B cell (primary cell): ENCODE data around the gene AP2S1. TPM values are rescaled to one million over a fixed set of nuclear protein-coding genes. Genes with fewer than 3 reads are reported as not detected.
A peak's percentile ranks its signal among the peaks of the same experiment; 100 is the strongest.

Experiments used
- ATAC-seq: fragments of 200-7000 bp; cut with Tn5 transposase; one replicate; pipeline ENCODE4 v1.10.0; 2021; ENCODE audit warnings: low read depth, mild to moderate bottlenecking, moderate number of reproducible peaks, moderate library complexity
- CTCF ChIA-PET: fragments of 350-600 bp; sonication (Branson Sonifier 250); formaldehyde crosslinking; loops from one replicate; lab custom pipeline; 2021; ENCODE audit warnings: antibody characterized with exemption, inconsistent platforms; lab: Charles Lee
- POLR2A ChIA-PET: fragments of 350-600 bp; sonication (Branson Sonifier 250); formaldehyde crosslinking; loops from one replicate; lab custom pipeline; 2021; ENCODE audit warnings: antibody characterized with exemption; lab: Charles Lee
- DNase-seq: peaks from one replicate; pipeline ENCODE4 v3.0.0; 2013
- H2AFZ ChIP-seq: 2 replicates; pipeline ENCODE4 v1.6.1; 2012; ENCODE audit warnings: mild to moderate bottlenecking, low read depth, low read length; ENCODE audit not compliant: insufficient read depth, poor library complexity, severe bottlenecking
- H3K27ac ChIP-seq, 2 donors: 1 replicate in 1 of 2; 2 replicates in 1 of 2; pipeline ENCODE4 v1.5.1; 2012 to 2013; ENCODE audit warnings: low read length in 2 of 2, mild to moderate bottlenecking in 2 of 2, moderate library complexity in 1 of 2
- H3K27me3 ChIP-seq, 4 experiments: fragments of 200-600 bp in 1 of 4; sonication (generic) in 1 of 4; replicated peaks in 1 of 4; 1 replicate in 2 of 4; 2 replicates in 2 of 4; pipeline versions ENCODE4 v1.6.1 to v1.7.0; 2013 to 2016; ENCODE audit warnings: low read length in 3 of 4, mild to moderate bottlenecking in 2 of 4, mixed read lengths in 1 of 4, moderate library complexity in 1 of 4; ENCODE audit not compliant: insufficient read depth in 4 of 4, control insufficient read depth in 3 of 4; ENCODE audit errors: control extremely low read depth in 1 of 4
- H3K36me3 ChIP-seq, 2 experiments: replicated peaks in 1 of 2; 1 replicate in 1 of 2; 2 replicates in 1 of 2; pipeline versions ENCODE4 v1.6.1 to v1.7.1; 2013; ENCODE audit warnings: low read length in 1 of 2; ENCODE audit not compliant: insufficient read depth in 2 of 2, control insufficient read depth in 1 of 2; ENCODE audit errors: control extremely low read depth in 1 of 2, extremely low read depth in 1 of 2
- H3K4me1 ChIP-seq, 2 donors: fragments of 200-600 bp in 1 of 2; sonication (generic) in 1 of 2; 1 replicate in 1 of 2; 2 replicates in 1 of 2; pipeline versions ENCODE4 v1.5.1 to v1.6.1; 2013 to 2017; ENCODE audit warnings: low read length in 2 of 2; ENCODE audit not compliant: control insufficient read depth in 2 of 2, insufficient read depth in 2 of 2
- H3K4me2 ChIP-seq: replicated peaks from 2 replicates; pipeline ENCODE3; 2012; ENCODE audit warnings: mild to moderate bottlenecking, low read depth, low read length; ENCODE audit not compliant: poor library complexity, severe bottlenecking
- H3K4me3 ChIP-seq, 5 experiments: fragments of 200-600 bp in 1 of 5; sonication (generic) in 1 of 5; 1 replicate in 3 of 5; 2 replicates in 2 of 5; pipeline versions ENCODE4 v1.5.1 to v1.7.0; 2011 to 2016; ENCODE audit warnings: low read length in 4 of 5, mild to moderate bottlenecking in 4 of 5, low read depth in 2 of 5, control low read depth in 1 of 5, moderate library complexity in 1 of 5; ENCODE audit not compliant: insufficient read depth in 1 of 5; ENCODE audit errors: control extremely low read depth in 1 of 5, extremely low read depth in 1 of 5
- H3K79me2 ChIP-seq: fragments of 200-600 bp; sonication (generic); one replicate; pipeline ENCODE4 v1.6.0; 2016; ENCODE audit warnings: low read length; ENCODE audit not compliant: control insufficient read depth, insufficient read depth
- H3K9ac ChIP-seq: fragments of 200-600 bp; sonication (generic); 2 replicates; pipeline ENCODE4 v1.6.1; 2017; ENCODE audit warnings: mild to moderate bottlenecking, low read length, moderate library complexity
- H3K9me3 ChIP-seq, 3 donors: one replicate each; pipeline versions ENCODE4 v1.6.1 to v1.7.1; 2013; ENCODE audit warnings: low read length in 2 of 3; ENCODE audit not compliant: control insufficient read depth in 2 of 3, insufficient read depth in 1 of 3; ENCODE audit errors: control extremely low read depth in 1 of 3
- H4K20me1 ChIP-seq: 2 replicates; pipeline ENCODE4 v1.6.0; 2012; ENCODE audit warnings: mild to moderate bottlenecking, low read length; ENCODE audit not compliant: insufficient read depth, control insufficient read depth, poor library complexity, severe bottlenecking
- H3K27ac Mint-ChIP-seq: one replicate; pipeline ENCODE4 v1.8.0; 2021; ENCODE audit warnings: mixed read lengths
- H3K27me3 Mint-ChIP-seq: one replicate; pipeline ENCODE4 v1.8.0; 2021; ENCODE audit warnings: mixed read lengths
- H3K4me1 Mint-ChIP-seq: one replicate; pipeline ENCODE4 v1.8.0; 2021; ENCODE audit warnings: mixed read lengths
- H3K4me3 Mint-ChIP-seq: one replicate; pipeline ENCODE4 v1.8.0; 2021; ENCODE audit warnings: mixed read lengths
- H3K9me3 Mint-ChIP-seq: one replicate; pipeline ENCODE4 v1.8.0; 2022; ENCODE audit warnings: mixed read lengths; ENCODE audit not compliant: insufficient read depth
- CTCF ChIP-seq: fragments of 200-600 bp; IDR thresholded peaks from one replicate; pipeline ENCODE4 v1.8.0; 2022; ENCODE audit warnings: antibody characterized with exemption, mild to moderate bottlenecking
- EZH2 ChIP-seq: IDR thresholded peaks from 2 replicates; pipeline ENCODE4 v1.6.1; 2012; ENCODE audit warnings: borderline replicate concordance, low read depth, mild to moderate bottlenecking, moderate library complexity, low read length; ENCODE audit not compliant: insufficient read depth, poor library complexity, severe bottlenecking
- WGBS: methylation state at CpG from one replicate; pipeline ENCODE4 v1.1.5; 2013; ENCODE audit warnings: missing lambda C conversion rate; ENCODE audit not compliant: insufficient coverage; 5-methylcytosine and 5-hydroxymethylcytosine counted together
- intact Hi-C: fragments of 100-400 bp; cut with micrococcal nuclease; formaldehyde crosslinking; loops from one replicate; pipeline ENCODE4 v1.10.0; 2022
- polyA plus RNA-seq: library from polyadenylated mRNA; depleted of rRNA; stranded (reverse); fragments of >200 nt; gene quantifications from 2 replicates; pipeline ENCODE4 v1.2.3, GENCODE V29; 2012
- total RNA-seq, 2 donors: library from RNA; stranded (reverse); fragments of 120-200 nt in 1 of 2; gene quantifications; 1 replicate in 1 of 2; 2 replicates in 1 of 2; pipeline versions ENCODE4 v1.2.3 to v1.2.4, GENCODE V29; 2013 to 2022

The AP2S1 gene
- total and polyA plus RNA-seq, 2 donors (not counting 1 experiment from before 2014, with no cell fraction given): 47.2 to 51.3 TPM

DNA sequence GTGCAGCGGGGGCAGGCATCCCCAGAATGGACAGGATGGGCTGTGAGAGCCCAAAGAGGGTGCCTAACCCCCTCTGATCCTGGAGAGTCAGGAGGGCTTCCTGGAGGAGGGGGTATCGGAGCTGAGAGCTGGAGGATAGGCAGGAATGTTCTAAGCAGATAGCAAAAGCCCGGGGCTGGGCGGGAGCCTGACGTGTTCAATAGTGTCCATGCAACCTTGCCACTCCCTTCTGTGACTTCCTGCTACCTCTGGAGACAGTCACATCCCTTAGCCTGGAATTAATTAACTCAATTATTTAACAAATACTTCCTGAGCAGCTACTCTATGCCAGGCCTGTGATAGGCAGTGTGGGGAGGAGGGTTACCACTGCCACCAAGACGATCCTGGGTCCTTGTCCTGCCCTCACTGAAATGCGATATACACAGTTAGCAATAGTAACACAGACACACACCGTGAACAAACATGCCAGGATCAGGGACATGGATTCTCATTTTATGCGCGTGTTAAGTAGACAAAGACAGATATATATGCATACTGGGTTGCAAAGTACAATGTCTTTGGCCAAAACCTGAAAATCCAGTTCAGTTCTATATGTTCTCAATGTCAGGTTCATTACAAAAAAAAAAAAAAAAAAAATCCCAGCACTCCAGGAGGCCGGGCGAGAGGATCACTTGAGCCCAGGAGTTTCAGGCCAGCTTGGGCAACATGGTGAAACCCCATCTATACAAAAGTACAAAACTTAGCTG, 10.7 kb downstream of the AP2S1 start:
- H3K36me3 ChIP-seq: peaks cover 0 to 26% of the 10 kb centered on the region in 2 experiments
- Mint-ChIP-seq H3K9me3 (no peaks in the 10 kb centered on the region), H3K4me1 (peaks cover 3% of the 10 kb centered on the region), H3K27ac (no peak overlapping the region), H3K4me3 (no peak overlapping the region), H3K27me3 (no peaks in the 10 kb centered on the region)
- H3K9me3 ChIP-seq: no peaks in the 10 kb centered on the region
- ATAC-seq (no peak), DNase-seq (no peak)
- H3K27me3 ChIP-seq: no peaks in the 10 kb centered on the region
- H3K4me1 ChIP-seq: peaks cover 0 to 6% of the 10 kb centered on the region in 2 donors
- WGBS: 80% methylated on average over 1 of the region's 12 CpGs
- H3K27ac ChIP-seq: no peak overlapping the region
- CTCF ChIA-PET: interaction anchor here (0.6 to 8.5 kb wide), 43 partner anchors 9 to 316 kb away, joined by 3 to 245 read pairs (median 6); partner anchors contain the start of genes AP2S1, ARHGAP35 and SLC1A5
- intact Hi-C loops: loop anchor here (1.0 to 5.0 kb wide), 5 partner anchors 15 to 313 kb away; partner anchors contain the start of gene SLC1A5
- no peak overlapping the region for H2AFZ ChIP-seq
- H3K4me2 ChIP-seq: no peak overlapping the region
- POLR2A ChIA-PET: interaction anchor here (0.6 to 1.2 kb wide), 8 partner anchors 9 to 406 kb away, joined by 3 to 11 read pairs (median 6); partner anchors contain the start of gene SLC1A5
- no peak overlapping the region for H3K9ac ChIP-seq
- no peak overlapping the region for H3K4me3 ChIP-seq
- TF ChIP-seq EZH2 (no peak), CTCF (no peak)
- peaks cover 11% of the 10 kb centered on the region for H3K79me2 ChIP-seq
- no peaks in the 10 kb centered on the region for H4K20me1 ChIP-seq

DNA sequence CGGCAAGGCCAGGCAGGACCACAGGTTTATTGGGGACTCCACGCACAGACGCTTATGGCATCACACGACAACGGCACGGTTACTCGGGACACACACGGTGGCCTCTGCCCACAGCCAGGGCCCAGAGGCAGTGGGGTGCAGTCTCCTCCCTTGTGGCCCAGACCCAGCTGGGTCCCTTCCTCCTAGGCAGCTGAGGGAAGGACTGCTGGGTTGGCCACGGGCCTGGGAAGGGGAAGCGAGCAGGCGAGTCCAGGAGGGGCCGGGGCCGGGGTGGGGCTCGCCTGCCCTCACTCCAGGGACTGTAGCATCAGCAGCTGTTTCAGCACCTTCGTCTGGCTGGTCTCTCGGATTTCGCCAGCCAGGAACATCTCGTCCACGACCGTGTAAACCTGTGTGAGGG, 12.5 kb downstream of the AP2S1 start:
- H3K9ac ChIP-seq: no peak overlapping the region
- no peak overlapping the region for H3K27ac ChIP-seq
- H3K27me3 Mint-ChIP-seq: no peaks in the 10 kb centered on the region
- H3K4me3 ChIP-seq: no peak overlapping the region
- H3K4me2 ChIP-seq: no peak overlapping the region
- DNase-seq (no peak), ATAC-seq (no peak)
- H3K4me1 ChIP-seq: peaks cover 0 to 6% of the 10 kb centered on the region in 2 donors
- TF ChIP-seq EZH2: no peak
- ChIA-PET CTCF (interaction anchor here (4.4 to 8.5 kb wide), 3 partner anchors 12 to 82 kb away, joined by 49 to 245 read pairs (median 56); no protein-coding TSS in a partner anchor), POLR2A (interaction anchor here (0.6 kb wide), 1 partner anchor 85 kb away, joined by 4 read pairs; no protein-coding TSS in a partner anchor)
- peaks cover 3% of the 10 kb centered on the region for H3K79me2 ChIP-seq
- H3K27me3 ChIP-seq: no peaks in the 10 kb centered on the region
- peaks cover 3% of the 10 kb centered on the region for H3K4me1 Mint-ChIP-seq
- no peaks in the 10 kb centered on the region for H4K20me1 ChIP-seq
- no peak overlapping the region for H2AFZ ChIP-seq
- no peaks in the 10 kb centered on the region for H3K9me3 ChIP-seq
- no peak overlapping the region for H3K4me3 Mint-ChIP-seq
- H3K9me3 Mint-ChIP-seq: no peaks in the 10 kb centered on the region
- peak overlapping the region; percentile 53 for H3K27ac Mint-ChIP-seq
- 93% methylated on average over 18 of the region's 20 CpGs for WGBS
- intact Hi-C loops: no loop called here
- H3K36me3 ChIP-seq: peaks cover 0 to 14% of the 10 kb centered on the region in 2 experiments
